Activated CD4-positive, alpha-beta T cell treated with anti-CD3 and anti-CD28 coated beads, Interleukin-2, Interleukin-6, amounts not matched to agents 100 ng/mL and 50 ng/mL, durations not matched to agents 16 hours and 8 hours (primary cell): Measurements from ENCODE around the gene TSC22D1.

Experiments
- DNase-seq: peaks from one replicate; pipeline ENCODE4 v3.0.0-alpha.2; 2020

Gene TSC22D1

GRCh38 chr13:44423824-44424223, 152.3 kb downstream of the TSC22D1 start:
- DNase-seq: no peak

- no peak for DNase-seq
These were observed 153.1 kb downstream of the TSC22D1 start for GRCh38 chr13:44422755-44423643.

GRCh38 chr13:44421853-44422525, 154.1 kb downstream of the TSC22D1 start:
- no peak for DNase-seq

GRCh38 chr13:44420376-44421220, 155.5 kb downstream of the TSC22D1 start:
- DNase-seq: no peak

- DNase-seq: no peak
These were observed 158.3 kb downstream of the TSC22D1 start for GRCh38 chr13:44417876-44418275.

GRCh38 chr13:44417446-44417845, 158.7 kb downstream of the TSC22D1 start:
- no peak for DNase-seq

GRCh38 chr13:44416744-44417143, 159.4 kb downstream of the TSC22D1 start:
- no peak for DNase-seq

- no peak for DNase-seq
These were observed 159.8 kb downstream of the TSC22D1 start for GRCh38 chr13:44416301-44416700.

- DNase-seq: no peak
These were observed 160.3 kb downstream of the TSC22D1 start for GRCh38 chr13:44415815-44416214.

GRCh38 chr13:44414716-44415115, 161.4 kb downstream of the TSC22D1 start:
- no peak for DNase-seq

GRCh38 chr13:44413095-44413494, 163.0 kb downstream of the TSC22D1 start:
- no peak for DNase-seq

- no peak for DNase-seq
These were observed 163.7 kb downstream of the TSC22D1 start for GRCh38 chr13:44412346-44412935.

GRCh38 chr13:44411841-44412240, 164.3 kb downstream of the TSC22D1 start:
- DNase-seq: no peak

GRCh38 chr13:44410328-44410859, 165.7 kb downstream of the TSC22D1 start:
- DNase-seq: no peak

- no peak for DNase-seq
These were observed 166.5 kb downstream of the TSC22D1 start for GRCh38 chr13:44409595-44409994.

GRCh38 chr13:44407891-44408290, 168.2 kb downstream of the TSC22D1 start:
- DNase-seq: no peak

- DNase-seq: no peak
These were observed 168.8 kb downstream of the TSC22D1 start for GRCh38 chr13:44407379-44407778.

GRCh38 chr13:44406617-44407016, 169.5 kb downstream of the TSC22D1 start:
- no peak for DNase-seq

GRCh38 chr13:44404261-44405132, 171.6 kb downstream of the TSC22D1 start:
- DNase-seq: no peak

- no peak for DNase-seq
These were observed 172.6 kb downstream of the TSC22D1 start for GRCh38 chr13:44403461-44404056.

GRCh38 chr13:44402899-44403445, 173.2 kb downstream of the TSC22D1 start:
- no peak for DNase-seq
